ENCODE measurements around the gene ERCC2.

Gene ERCC2

DNA sequence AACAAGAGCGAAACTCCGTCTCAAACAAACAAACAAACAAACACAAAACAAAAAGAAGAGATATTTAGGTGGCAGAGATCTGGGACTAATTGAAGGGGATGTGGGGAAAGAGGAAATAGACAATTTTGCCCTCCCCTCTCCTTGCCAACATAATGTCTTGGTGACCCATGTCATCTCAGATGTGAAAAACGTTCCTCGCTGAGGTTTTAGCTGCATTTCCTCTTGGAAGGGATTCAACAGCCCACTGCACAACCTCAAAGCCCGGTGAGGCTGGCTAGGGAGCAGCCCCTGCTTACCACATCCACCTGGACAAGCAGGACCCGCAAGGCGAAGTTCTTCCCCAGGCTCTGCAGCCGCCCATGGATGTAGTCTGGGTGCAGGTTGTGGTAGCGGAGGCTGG lies 48.4 kb upstream of the ERCC2 start:
- H3K27me3 ChIP-seq (ENCODE audit: insufficient read depth, low read length, poor library complexity, severe bottlenecking) = no peaks in the 10 kb centered on the region
- H2AFZ ChIP-seq (ENCODE audit: low read length) = no peak overlapping the region
- peak overlapping the region; percentile 40 for H3K9ac ChIP-seq (ENCODE audit: low read depth, low read length, poor library complexity, severe bottlenecking)
- H3K4me3 ChIP-seq (ENCODE audit: low read length, poor library complexity, severe bottlenecking) = no peak overlapping the region
- peaks cover 7% of the 10 kb centered on the region; the same call in 1 of the 2 replicates for H3K36me3 ChIP-seq (ENCODE audit: insufficient read depth, low read length)
- H3K9me3 ChIP-seq (ENCODE audit: insufficient read depth, low read depth, low read length) = no peaks in the 10 kb centered on the region
- TF ChIP-seq EZH2phosphoT487 (IDR thresholded peaks at IDR 0.05; ENCODE audit: borderline replicate concordance) (no peak), CTCF (conservative IDR thresholded peaks at IDR 0.05; ENCODE audit: low read length) (no peak)
- peaks cover 5% of the 10 kb centered on the region for H4K20me1 ChIP-seq (ENCODE audit: insufficient read depth, low read length, poor library complexity, severe bottlenecking)
- no peaks in the 10 kb centered on the region for H3F3A ChIP-seq (ENCODE audit: low read depth)
- peak overlapping the region; percentile 14 for H3K4me2 ChIP-seq (ENCODE audit: low read depth, low read length, poor library complexity, severe bottlenecking)
- peaks cover 18% of the 10 kb centered on the region for H3K4me1 ChIP-seq (ENCODE audit: insufficient read depth, low read length, poor library complexity, severe bottlenecking)
- H3K79me2 ChIP-seq (ENCODE audit: insufficient read depth, low read length) = peaks cover 16% of the 10 kb centered on the region
- H3K9me2 ChIP-seq (replicated peaks; ENCODE audit: low read depth, low read length) = no peaks in the 10 kb centered on the region

- Histone ChIP-seq H3K4me3 (ENCODE audit: low read length, poor library complexity, severe bottlenecking) (no peak overlapping the region), H3K27me3 (ENCODE audit: insufficient read depth, low read length, poor library complexity, severe bottlenecking) (no peaks in the 10 kb centered on the region), H3F3A (ENCODE audit: low read depth) (no peaks in the 10 kb centered on the region), H3K4me1 (ENCODE audit: insufficient read depth, low read length, poor library complexity, severe bottlenecking) (peaks cover 10% of the 10 kb centered on the region), H2AFZ (ENCODE audit: low read length) (no peak overlapping the region), H4K20me1 (ENCODE audit: insufficient read depth, low read length, poor library complexity, severe bottlenecking) (no peaks in the 10 kb centered on the region), H3K36me3 (ENCODE audit: insufficient read depth, low read length) (peaks cover 7% of the 10 kb centered on the region; the same call in 1 of the 2 replicates), H3K4me2 (ENCODE audit: low read depth, low read length, poor library complexity, severe bottlenecking) (no peak overlapping the region), H3K9me3 (ENCODE audit: insufficient read depth, low read depth, low read length) (no peaks in the 10 kb centered on the region), H3K9ac (ENCODE audit: low read depth, low read length, poor library complexity, severe bottlenecking) (no peak overlapping the region), H3K79me2 (ENCODE audit: insufficient read depth, low read length) (peaks cover 4% of the 10 kb centered on the region; the same call in 1 of the 2 replicates), H3K9me2 (replicated peaks; ENCODE audit: low read depth, low read length) (no peaks in the 10 kb centered on the region)
- TF ChIP-seq EZH2phosphoT487 (IDR thresholded peaks at IDR 0.05; ENCODE audit: borderline replicate concordance) (no peak), CTCF (conservative IDR thresholded peaks at IDR 0.05; ENCODE audit: low read length) (no peak)
These were observed 46.8 kb upstream of the ERCC2 start for GRCh38 chr19:45417151-45417550.

DNA sequence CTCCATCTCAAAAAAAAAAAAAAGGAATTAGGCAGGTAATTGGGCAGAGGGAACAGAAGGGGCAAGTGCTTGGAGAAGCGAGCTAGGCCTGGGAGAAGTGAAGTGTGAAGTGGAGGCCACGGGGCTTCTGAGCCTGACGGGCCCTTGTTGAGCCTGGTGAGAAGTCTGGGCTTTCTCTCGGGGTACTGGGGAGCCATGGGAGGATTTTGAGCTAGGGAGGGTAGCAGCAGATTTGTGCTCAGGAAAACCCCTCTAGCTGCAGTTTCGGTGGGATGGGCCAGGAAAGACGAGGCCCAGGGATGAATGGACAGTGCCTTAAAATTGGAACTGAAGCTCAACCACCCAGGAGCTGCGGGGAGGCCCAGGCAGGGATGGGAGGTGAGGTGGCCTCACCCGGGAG lies 44.1 kb upstream of the ERCC2 start:
- no peaks in the 10 kb centered on the region for H4K20me1 ChIP-seq (ENCODE audit: insufficient read depth, low read length, poor library complexity, severe bottlenecking)
- H3K4me1 ChIP-seq (ENCODE audit: insufficient read depth, low read length, poor library complexity, severe bottlenecking) = peaks cover 8% of the 10 kb centered on the region
- H3K9ac ChIP-seq (ENCODE audit: low read depth, low read length, poor library complexity, severe bottlenecking) = no peak overlapping the region
- H3K79me2 ChIP-seq (ENCODE audit: insufficient read depth, low read length) = no peaks in the 10 kb centered on the region
- TF ChIP-seq EZH2phosphoT487 (IDR thresholded peaks at IDR 0.05; ENCODE audit: borderline replicate concordance) (no peak), CTCF (conservative IDR thresholded peaks at IDR 0.05; ENCODE audit: low read length) (no peak)
- peaks cover 7% of the 10 kb centered on the region; the same call in 1 of the 2 replicates for H3K36me3 ChIP-seq (ENCODE audit: insufficient read depth, low read length)
- H3K27me3 ChIP-seq (ENCODE audit: insufficient read depth, low read length, poor library complexity, severe bottlenecking) = no peaks in the 10 kb centered on the region
- H3K9me3 ChIP-seq (ENCODE audit: insufficient read depth, low read depth, low read length) = no peaks in the 10 kb centered on the region
- H3F3A ChIP-seq (ENCODE audit: low read depth) = no peaks in the 10 kb centered on the region
- no peak overlapping the region for H3K4me3 ChIP-seq (ENCODE audit: low read length, poor library complexity, severe bottlenecking)
- no peak overlapping the region for H2AFZ ChIP-seq (ENCODE audit: low read length)
- no peak overlapping the region for H3K4me2 ChIP-seq (ENCODE audit: low read depth, low read length, poor library complexity, severe bottlenecking)
- no peaks in the 10 kb centered on the region for H3K9me2 ChIP-seq (replicated peaks; ENCODE audit: low read depth, low read length)
